ENCODE data around the gene CAPN12. TPM values are rescaled to one million over a fixed set of nuclear protein-coding genes. Genes with fewer than 3 reads are reported as not detected.

The CAPN12 gene
- total and polyA plus RNA-seq, 2 of the 8 experiments (the other 6 are each of a cell fraction or from before 2014, with no cell fraction given) = 8.8 to 20.0 TPM

DNA sequence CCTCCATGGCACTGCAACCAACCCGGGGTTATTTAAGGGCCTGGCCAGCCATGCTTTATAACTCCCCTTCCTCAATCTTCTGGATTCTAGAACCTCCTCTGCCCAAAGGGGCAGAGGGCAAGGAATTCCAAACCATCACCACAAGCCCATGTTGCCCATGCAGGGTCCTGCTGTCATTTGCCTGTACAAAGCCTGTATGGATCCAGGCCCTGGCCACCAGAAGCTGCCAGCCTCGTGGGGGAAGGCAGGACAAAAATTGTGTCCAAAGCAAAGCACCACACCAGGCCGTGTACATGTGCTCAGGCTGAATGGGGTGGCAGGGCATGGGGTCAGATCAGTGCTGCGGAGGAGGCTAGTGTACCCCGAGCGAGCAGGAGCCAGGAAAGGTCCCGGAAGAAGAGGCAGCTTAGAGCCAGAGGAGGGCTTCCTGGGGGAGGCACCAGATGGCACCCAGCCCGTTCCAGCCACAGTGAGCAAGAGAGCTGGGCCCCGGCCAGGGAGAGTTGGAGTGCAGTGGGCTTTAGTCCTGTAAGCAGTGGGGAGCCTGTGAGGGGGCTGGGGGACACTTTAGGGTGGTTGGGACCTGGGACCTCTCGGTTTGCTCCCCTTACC is 35.8 kb downstream of the CAPN12 start (continued):
- TF ChIP-seq GABPA (IDR thresholded peaks at IDR 0.05; ENCODE audit: borderline replicate concordance, insufficient read depth, low read length) (no peak), BCL11A (IDR thresholded peaks at IDR 0.05; ENCODE audit: low read depth in 2 of 2, low read length in 2 of 2) (no peak)
